Measurements from ENCODE around the gene PCA3.
"Not testable (repeated sequence)": the region's sequence is repeated elsewhere in the genome, so short reads cannot be mapped to it uniquely, and the experiment has no call there.

PCA3 gene

GRCh38 chr9:76764138-76764537 lies at the start of gene PCA3:
Gene PCA3, plus strand, starts transcription at chr9:76764438.
- in situ Hi-C loops (cut with MboI; ENCODE audit: low sequenced_read_pairs), result no loop called here

- in situ Hi-C loops (cut with MboI; ENCODE audit: low sequenced_read_pairs), result loop anchor here (25.0 kb wide), 1 partner anchor 279 kb away; no protein-coding TSS in a partner anchor
These were observed 48.1 kb upstream of the PCA3 start for GRCh38 chr9:76716085-76716672.

DNA sequence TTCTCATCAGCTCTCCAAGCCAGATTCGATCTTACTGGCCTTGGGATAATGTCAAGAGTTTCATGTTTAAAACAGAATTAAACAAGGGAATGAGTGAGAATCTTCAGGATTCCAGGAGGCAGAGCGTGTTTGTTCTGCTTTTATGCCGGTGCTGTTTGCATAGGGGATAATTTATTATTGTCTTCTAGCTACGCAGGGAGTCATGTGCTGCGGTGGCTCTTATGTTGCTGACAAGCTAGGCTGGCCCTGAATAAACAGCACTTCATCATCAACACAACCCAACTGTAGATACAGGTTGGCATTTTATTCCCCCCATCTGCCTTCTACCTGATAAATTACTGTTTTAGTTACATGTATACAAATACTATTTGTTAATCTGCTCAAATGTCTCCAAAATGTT lies 47.1 kb upstream of the PCA3 start:
- in situ Hi-C loops (cut with MboI; ENCODE audit: low sequenced_read_pairs), result loop anchor here (25.0 kb wide), 1 partner anchor 280 kb away; no protein-coding TSS in a partner anchor

- in situ Hi-C loops (cut with MboI; ENCODE audit: low sequenced_read_pairs), result loop anchor here (25.0 kb wide), 1 partner anchor 280 kb away; no protein-coding TSS in a partner anchor
These were observed 46.6 kb upstream of the PCA3 start for GRCh38 chr9:76717613-76718012.

GRCh38 chr9:76718166-76718565 lies 46.1 kb upstream of the PCA3 start:
- in situ Hi-C loops (cut with MboI; ENCODE audit: low sequenced_read_pairs), result loop anchor here (25.0 kb wide), 1 partner anchor 281 kb away; no protein-coding TSS in a partner anchor

- in situ Hi-C loops (cut with MboI; ENCODE audit: low sequenced_read_pairs), result loop anchor here (25.0 kb wide), 1 partner anchor 283 kb away; no protein-coding TSS in a partner anchor
These were observed 44.0 kb upstream of the PCA3 start for GRCh38 chr9:76720245-76720644.

- in situ Hi-C loops (cut with MboI; ENCODE audit: low sequenced_read_pairs), result no loop called here
These were observed 39.2 kb upstream of the PCA3 start for GRCh38 chr9:76725011-76725546.

DNA sequence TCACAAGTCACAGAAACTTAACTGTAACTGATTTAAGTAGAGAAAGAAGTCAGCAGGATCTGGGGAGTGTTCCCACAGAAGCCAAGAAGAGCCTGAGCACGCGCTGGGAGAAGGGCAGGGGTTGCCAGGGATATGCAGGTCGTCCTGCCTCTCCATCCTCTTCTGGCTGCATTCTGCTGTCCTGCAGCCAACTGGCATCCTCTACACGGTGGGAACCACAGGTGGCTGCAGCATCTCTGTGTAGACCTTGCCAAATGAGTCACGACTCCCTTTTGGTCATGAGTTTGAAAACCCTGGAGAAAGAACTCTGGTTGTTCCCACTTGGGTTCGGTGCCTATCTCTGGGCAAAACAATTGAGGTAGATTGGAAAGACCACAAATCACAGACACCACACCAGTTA lies 38.4 kb upstream of the PCA3 start:
- in situ Hi-C loops (cut with MboI; ENCODE audit: low sequenced_read_pairs), result no loop called here

GRCh38 chr9:76729116-76729515 lies 35.1 kb upstream of the PCA3 start:
- in situ Hi-C loops (cut with MboI; ENCODE audit: low sequenced_read_pairs), result no loop called here

GRCh38 chr9:76729980-76730737 lies 34.1 kb upstream of the PCA3 start:
- in situ Hi-C loops (cut with MboI; ENCODE audit: low sequenced_read_pairs), result no loop called here

DNA sequence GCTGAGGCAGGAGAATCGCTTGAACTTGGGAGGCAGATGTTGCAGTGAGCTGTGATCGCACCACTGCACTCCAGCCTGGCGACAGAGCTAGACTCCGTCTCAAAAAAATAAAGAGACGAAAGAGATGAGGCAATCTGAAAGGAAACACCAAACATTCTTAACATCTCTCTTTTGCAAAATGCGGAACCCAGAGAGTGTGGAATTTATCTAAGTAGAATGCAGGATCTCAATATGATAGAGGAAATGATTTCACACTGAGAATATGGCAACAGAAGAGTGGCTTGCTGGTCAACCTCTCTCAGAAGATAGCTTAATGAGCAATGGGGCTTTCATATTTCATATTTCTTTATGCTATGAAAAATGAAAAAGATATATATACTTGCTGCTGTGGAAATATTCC lies 33.4 kb upstream of the PCA3 start:
- in situ Hi-C loops (cut with MboI; ENCODE audit: low sequenced_read_pairs), result no loop called here

- in situ Hi-C loops (cut with MboI; ENCODE audit: low sequenced_read_pairs), result no loop called here
These were observed 31.8 kb upstream of the PCA3 start for GRCh38 chr9:76732341-76732958.

- in situ Hi-C loops (cut with MboI; ENCODE audit: low sequenced_read_pairs), result no loop called here
These were observed 31.1 kb upstream of the PCA3 start for GRCh38 chr9:76733096-76733495.

GRCh38 chr9:76734716-76735115 lies 29.5 kb upstream of the PCA3 start:
- in situ Hi-C loops (cut with MboI; ENCODE audit: low sequenced_read_pairs), result no loop called here

GRCh38 chr9:76737154-76737902 lies 26.9 kb upstream of the PCA3 start:
- in situ Hi-C loops (cut with MboI; ENCODE audit: low sequenced_read_pairs), result no loop called here

DNA sequence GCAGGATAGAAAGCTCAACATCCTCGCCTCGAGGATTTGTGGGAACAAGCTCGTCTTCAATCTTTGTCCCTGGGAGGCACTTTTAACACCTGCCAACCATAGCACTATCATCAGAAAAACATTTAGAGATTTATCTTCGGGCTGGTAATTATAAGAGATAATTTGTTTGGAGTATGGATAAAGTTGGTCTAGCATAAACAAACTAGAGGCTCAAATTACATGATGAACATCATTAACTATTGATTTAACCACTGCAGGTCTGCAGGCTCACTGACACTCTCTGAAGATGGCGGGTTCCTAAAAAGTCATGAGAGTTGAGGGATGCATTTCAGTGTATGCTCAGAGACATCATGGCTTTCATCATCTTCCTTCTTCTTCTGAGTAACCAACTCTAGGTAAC lies 25.8 kb upstream of the PCA3 start:
- in situ Hi-C loops (cut with MboI; ENCODE audit: low sequenced_read_pairs), result no loop called here

GRCh38 chr9:76741524-76741923 lies 22.7 kb upstream of the PCA3 start:
- in situ Hi-C loops (cut with MboI; ENCODE audit: low sequenced_read_pairs), result no loop called here

DNA sequence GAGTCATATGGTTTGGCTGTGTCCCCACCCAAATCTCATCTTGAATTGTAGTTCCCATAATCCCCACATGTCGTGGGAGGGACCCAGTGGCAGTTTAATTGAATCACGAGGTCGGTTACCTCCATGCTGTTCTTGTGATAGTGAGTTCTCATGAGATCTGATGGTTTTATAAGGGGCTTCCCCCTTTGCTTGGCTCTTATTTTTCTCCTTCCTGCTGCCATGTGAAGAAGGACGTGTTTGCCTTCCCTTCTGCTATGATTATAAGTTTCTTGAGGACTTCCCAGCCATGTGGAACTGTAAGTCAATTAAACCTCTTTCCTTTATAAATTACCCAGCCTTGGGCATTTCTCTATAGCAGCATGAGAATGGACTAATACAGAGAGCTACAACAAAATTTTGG lies 21.3 kb upstream of the PCA3 start:
- in situ Hi-C loops (cut with MboI; ENCODE audit: low sequenced_read_pairs), result not testable (repeated sequence)

DNA sequence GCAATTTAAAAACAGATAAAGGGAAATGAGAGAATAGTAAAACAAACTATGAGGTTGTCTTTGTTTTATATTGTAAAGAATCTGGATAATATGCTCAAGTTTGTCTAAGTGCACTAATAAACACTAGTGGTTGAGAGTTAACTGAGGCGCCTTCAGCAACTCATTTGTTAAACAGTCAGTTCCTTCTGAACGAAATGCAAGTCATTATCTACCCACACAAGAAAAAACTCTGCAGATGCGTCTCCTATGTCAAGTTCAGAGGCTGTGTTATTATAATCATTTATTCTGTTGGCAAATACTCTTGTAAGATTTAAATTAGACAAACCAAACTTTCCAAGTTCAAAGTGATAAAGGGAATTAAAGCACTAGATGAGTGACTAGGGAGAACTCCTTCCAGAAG lies 20.3 kb upstream of the PCA3 start:
- in situ Hi-C loops (cut with MboI; ENCODE audit: low sequenced_read_pairs), result no loop called here

GRCh38 chr9:76744336-76744735 lies 19.9 kb upstream of the PCA3 start:
- in situ Hi-C loops (cut with MboI; ENCODE audit: low sequenced_read_pairs), result no loop called here

- in situ Hi-C loops (cut with MboI; ENCODE audit: low sequenced_read_pairs), result no loop called here
These were observed 13.2 kb upstream of the PCA3 start for GRCh38 chr9:76751001-76751400.
